Spleen (tissue), 11 donors: Measurements from ENCODE around the gene SIGLEC11. TPM values are rescaled to one million over a fixed set of nuclear protein-coding genes. Genes with fewer than 3 reads are reported as not detected.
A peak's percentile ranks its signal among the peaks of the same experiment; 100 is the strongest.

Experiments
- DNase-seq: peaks from one replicate; pipeline ENCODE4 v3.0.0-alpha.2; 2020
- H3K27ac ChIP-seq, 8 donors: fragments of 200-600 bp; sonication (generic) in 7 of 8; 1 replicate in 4 of 8; 2 replicates in 4 of 8; pipeline versions ENCODE4 v1.5.0 to v1.8.0; 2016 to 2021; ENCODE audit warnings: inconsistent platforms in 4 of 8, mild to moderate bottlenecking in 4 of 8, moderate library complexity in 1 of 8
- H3K27me3 ChIP-seq, 7 donors: fragments of 200-600 bp; sonication (generic) in 6 of 7; replicated peaks in 1 of 7; 1 replicate in 4 of 7; 2 replicates in 3 of 7; pipeline versions ENCODE4 v1.5.0 to v1.8.0; 2016 to 2021; ENCODE audit warnings: inconsistent platforms in 3 of 7, mild to moderate bottlenecking in 1 of 7
- H3K36me3 ChIP-seq, 6 donors: fragments of 200-600 bp; sonication (generic) in 5 of 6; 1 replicate in 4 of 6; 2 replicates in 2 of 6; pipeline versions ENCODE4 v1.5.0 to v1.8.0; 2016 to 2021; ENCODE audit warnings: inconsistent platforms in 2 of 6
- H3K4me1 ChIP-seq, 6 donors: fragments of 200-600 bp; sonication (generic) in 5 of 6; 1 replicate in 3 of 6; 2 replicates in 3 of 6; pipeline versions ENCODE4 v1.5.0 to v1.8.0; 2016 to 2021; ENCODE audit warnings: inconsistent platforms in 3 of 6
- H3K4me3 ChIP-seq, 8 donors: fragments of 200-600 bp; sonication (generic) in 7 of 8; 1 replicate in 4 of 8; 2 replicates in 4 of 8; pipeline versions ENCODE4 v1.5.0 to v1.8.0; 2016 to 2021; ENCODE audit warnings: inconsistent platforms in 4 of 8, mild to moderate bottlenecking in 4 of 8, moderate library complexity in 2 of 8
- H3K9me3 ChIP-seq, 8 donors: fragments of 200-600 bp; sonication (generic) in 7 of 8; 1 replicate in 4 of 8; 2 replicates in 4 of 8; pipeline versions ENCODE4 v1.5.0 to v1.8.0; 2016 to 2021; ENCODE audit warnings: inconsistent platforms in 4 of 8
- POLR2A ChIP-seq, 3 donors: fragments of 450-650 bp; IDR thresholded peaks; one replicate each; pipeline ENCODE4 v1.5.1; 2017; ENCODE audit warnings: antibody characterized with exemption in 3 of 3, mild to moderate bottlenecking in 1 of 3
- POLR2AphosphoS5 ChIP-seq, 3 donors: sonication (generic); formaldehyde crosslinking; IDR thresholded peaks; one replicate each; pipeline ENCODE4 v1.5.1; 2017; ENCODE audit warnings: antibody characterized with exemption in 3 of 3
- WGBS, 5 donors: extraction: QIAGEN DNeasy Blood & Tissue Kit in 3 of 5; methylation state at CpG; one replicate each; pipeline versions ENCODE4 v1.1.5 to v1.1.7; 2013 to 2018; 5-methylcytosine and 5-hydroxymethylcytosine counted together
- intact Hi-C: fragments of 100-400 bp; cut with DNase I; formaldehyde crosslinking; loops from one replicate; pipeline ENCODE4 v1.15.0; 2023; ENCODE audit warnings: low total_unique reads
- polyA plus RNA-seq, 3 donors: library from polyadenylated mRNA; stranded (reverse); fragments of 200-250 nt; gene quantifications; one replicate each; pipeline ENCODE4 v1.2.1, GENCODE V29; 2013
- total RNA-seq, 7 donors: library from RNA; depleted of rRNA in 3 of 7; stranded (reverse); fragments of >200 nt in 3 of 7; fragmentation: NEBNext Ultra II Directional in 4 of 7; extraction: Animal tissue kit (Norgen Biotek cat#: 25700) in 4 of 7; gene quantifications; one replicate each; pipeline versions ENCODE4 v1.1.0 to v1.2.1, GENCODE V29; 2016 to 2021
- TF ChIP-seq, protein P1 (sequence below), 11 experiments: fragments of 200-600 bp in 7 of 11; fragments of 450-650 bp in 4 of 11; sonication (generic) in 4 of 11; IDR thresholded peaks in 8 of 11; conservative IDR thresholded peaks in 3 of 11; 1 replicate in 7 of 11; 2 replicates in 4 of 11; pipeline versions ENCODE4 v1.4.0 to v1.8.0; 2016 to 2021; ENCODE audit warnings: antibody characterized with exemption in 11 of 11, inconsistent platforms in 4 of 11, mild to moderate bottlenecking in 1 of 11
- donor health status: healthy with polysubstance abuse.
- donor health status: DM: no; HTN: no; CAD: no; lungs with moderate emphysema.
- donor health status: DM: no; HTN: no; CAD: no.
- donor health status: Bipolar disorder and iron deficiency.
- donor health status: healthy.
- donor health status: DM: no; HTN: no; CAD: no.
- donor health status: DM: yes; HTN: yes; CAD: no.

SIGLEC11 gene
- total and polyA plus RNA-seq, 10 donors: 2.2 to 97.5 (median 40.1) TPM

DNA sequence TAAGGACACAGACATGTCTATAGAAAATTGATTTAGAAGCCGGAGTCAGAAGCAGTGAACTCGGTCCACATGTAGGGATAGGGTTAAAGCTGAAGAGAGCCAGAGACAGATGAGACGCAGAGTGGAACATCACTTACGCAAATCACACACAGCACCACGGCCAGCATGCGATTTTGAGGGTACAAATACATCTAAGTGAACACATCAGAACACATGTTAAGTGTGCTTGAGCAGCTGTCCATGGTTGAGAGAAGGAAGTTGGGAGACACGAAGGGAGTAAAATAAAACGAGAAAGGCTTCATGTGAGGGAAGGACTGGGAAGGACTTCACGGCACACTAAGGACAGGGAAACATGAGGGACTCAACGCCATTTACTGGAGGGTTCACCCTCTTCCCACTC, 25.4 kb upstream of the SIGLEC11 start:
- Histone ChIP-seq H3K4me1 (peaks cover 0 to 11% (median 2%) of the 10 kb centered on the region in 6 donors), H3K27me3 (no peaks in the 10 kb centered on the region), H3K9me3 (no peaks in the 10 kb centered on the region), H3K36me3 (peaks cover 0 to 96% (median 62%) of the 10 kb centered on the region in 6 donors), H3K27ac (no peak overlapping the region), H3K4me3 (no peak overlapping the region)
- 91 to 97% (median 94%) methylated on average over 10 of the region's 10 CpGs for WGBS, 5 donors
- DNase-seq: no peak
- intact Hi-C loops: no loop called here
- TF ChIP-seq, protein P1, sequence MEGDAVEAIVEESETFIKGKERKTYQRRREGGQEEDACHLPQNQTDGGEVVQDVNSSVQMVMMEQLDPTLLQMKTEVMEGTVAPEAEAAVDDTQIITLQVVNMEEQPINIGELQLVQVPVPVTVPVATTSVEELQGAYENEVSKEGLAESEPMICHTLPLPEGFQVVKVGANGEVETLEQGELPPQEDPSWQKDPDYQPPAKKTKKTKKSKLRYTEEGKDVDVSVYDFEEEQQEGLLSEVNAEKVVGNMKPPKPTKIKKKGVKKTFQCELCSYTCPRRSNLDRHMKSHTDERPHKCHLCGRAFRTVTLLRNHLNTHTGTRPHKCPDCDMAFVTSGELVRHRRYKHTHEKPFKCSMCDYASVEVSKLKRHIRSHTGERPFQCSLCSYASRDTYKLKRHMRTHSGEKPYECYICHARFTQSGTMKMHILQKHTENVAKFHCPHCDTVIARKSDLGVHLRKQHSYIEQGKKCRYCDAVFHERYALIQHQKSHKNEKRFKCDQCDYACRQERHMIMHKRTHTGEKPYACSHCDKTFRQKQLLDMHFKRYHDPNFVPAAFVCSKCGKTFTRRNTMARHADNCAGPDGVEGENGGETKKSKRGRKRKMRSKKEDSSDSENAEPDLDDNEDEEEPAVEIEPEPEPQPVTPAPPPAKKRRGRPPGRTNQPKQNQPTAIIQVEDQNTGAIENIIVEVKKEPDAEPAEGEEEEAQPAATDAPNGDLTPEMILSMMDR (IDR thresholded peaks at IDR 0.05 in 8 of 11, conservative IDR thresholded peaks at IDR 0.05 in 3 of 11): no peak
- TF ChIP-seq POLR2AphosphoS5 (IDR thresholded peaks at IDR 0.05): no peak
- no peak for TF ChIP-seq POLR2A (IDR thresholded peaks at IDR 0.05)

DNA sequence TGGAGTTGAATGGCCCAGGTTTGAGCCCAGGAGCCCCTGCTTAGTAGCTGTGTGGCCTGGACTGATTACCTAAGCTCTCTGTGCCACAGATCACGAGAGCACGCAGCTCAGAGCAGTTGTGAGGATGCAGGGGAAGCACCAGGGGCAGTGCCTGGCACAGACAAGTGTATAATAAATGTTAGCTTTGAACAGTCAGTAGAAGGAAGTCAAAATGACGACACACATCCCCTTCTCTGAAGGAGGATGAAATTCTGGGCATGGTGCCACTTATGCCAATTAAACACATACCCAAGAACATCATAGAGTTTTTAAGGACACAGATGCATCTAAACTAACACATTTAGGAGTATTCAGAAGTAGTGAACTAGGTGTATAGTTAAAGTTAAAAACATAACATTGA, 24.9 kb upstream of the SIGLEC11 start:
- intact Hi-C loops: no loop called here

DNA sequence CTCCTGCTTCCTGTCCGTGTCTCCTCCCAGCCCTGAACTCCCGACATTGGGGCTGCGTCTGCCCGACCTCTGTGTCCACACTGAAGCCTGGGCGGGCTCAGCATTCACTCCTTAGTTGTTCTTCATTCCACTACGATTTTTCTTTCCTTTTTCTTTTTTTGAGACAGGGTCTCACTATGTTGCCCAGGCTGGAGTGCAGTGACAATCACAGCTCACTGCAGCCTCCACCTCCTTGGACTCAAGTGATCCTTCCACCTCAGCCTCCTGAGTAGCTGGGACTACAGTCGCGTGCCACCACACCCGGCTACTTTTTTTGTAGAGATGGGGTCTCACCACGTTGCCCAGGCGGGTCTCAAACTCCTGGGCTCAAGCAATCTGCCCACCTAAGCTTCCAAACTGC, 23.5 kb upstream of the SIGLEC11 start:
- Histone ChIP-seq H3K27me3 (no peaks in the 10 kb centered on the region), H3K36me3 (peaks cover 0 to 96% (median 48%) of the 10 kb centered on the region in 6 donors), H3K27ac (no peak overlapping the region), H3K9me3 (no peaks in the 10 kb centered on the region), H3K4me3 (no peak overlapping the region), H3K4me1 (peaks cover 0 to 11% (median 2%) of the 10 kb centered on the region in 6 donors)
- TF ChIP-seq, protein P1 (IDR thresholded peaks at IDR 0.05 in 8 of 11, conservative IDR thresholded peaks at IDR 0.05 in 3 of 11): no peak
- no peak for TF ChIP-seq POLR2A (IDR thresholded peaks at IDR 0.05)
- no peak for TF ChIP-seq POLR2AphosphoS5 (IDR thresholded peaks at IDR 0.05)
- DNase-seq: no peak
- WGBS, 5 donors: 82 to 95% (median 91%) methylated on average over 11 of the region's 11 CpGs
- intact Hi-C loops: loop anchor here (5.0 kb wide), 1 partner anchor 47 kb away; no protein-coding TSS in a partner anchor

More for the DNA sequence above, 24.9 kb upstream of the SIGLEC11 start:
- WGBS, 5 donors: 32 to 68% (median 52%) methylated on average over 3 of the region's 3 CpGs
- H3K4me3 ChIP-seq: no peak overlapping the region
- DNase-seq: no peak
- no peaks in the 10 kb centered on the region for H3K27me3 ChIP-seq
- no peaks in the 10 kb centered on the region for H3K9me3 ChIP-seq
- H3K4me1 ChIP-seq: peaks cover 0 to 11% (median 2%) of the 10 kb centered on the region in 6 donors
- peaks cover 0 to 96% (median 61%) of the 10 kb centered on the region in 6 donors for H3K36me3 ChIP-seq
- TF ChIP-seq POLR2AphosphoS5 (IDR thresholded peaks at IDR 0.05): no peak
- H3K27ac ChIP-seq: no peak overlapping the region

DNA sequence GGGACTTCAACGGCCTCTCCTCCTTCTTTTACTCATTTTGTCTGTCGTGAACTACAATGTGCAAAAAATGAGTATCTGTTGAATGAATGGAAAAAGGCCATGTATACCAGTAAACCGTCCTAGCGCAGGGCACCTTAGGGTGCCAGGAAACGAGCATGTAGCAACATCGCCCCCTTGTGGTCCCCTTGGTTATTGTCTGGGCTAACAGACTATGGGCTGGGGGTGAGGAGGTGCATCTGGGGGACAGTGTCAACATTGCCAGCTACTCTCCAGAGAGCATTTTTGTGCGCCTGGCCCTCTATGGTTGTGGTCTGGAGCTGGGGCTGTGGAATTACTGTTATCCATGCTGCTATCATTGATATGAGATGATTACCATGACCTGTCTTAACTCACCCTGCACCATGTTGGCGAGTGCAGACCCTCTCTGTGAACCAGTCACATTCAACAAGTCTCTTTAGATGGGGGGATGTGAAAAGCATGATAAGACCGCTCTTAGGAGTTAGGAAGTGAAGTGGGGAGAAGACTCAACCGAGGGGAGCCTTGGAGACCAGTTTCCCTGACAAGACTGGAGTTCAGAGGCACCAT, 22.8 kb upstream of the SIGLEC11 start:
- H3K36me3 ChIP-seq: peaks cover 0 to 96% (median 46%) of the 10 kb centered on the region in 6 donors
- H3K4me3 ChIP-seq: no peak overlapping the region
- H3K27me3 ChIP-seq: no peaks in the 10 kb centered on the region
- peaks cover 0 to 11% (median 2%) of the 10 kb centered on the region in 6 donors for H3K4me1 ChIP-seq
- WGBS, 5 donors: 43 to 62% (median 44%) methylated on average over 10 of the region's 10 CpGs
- H3K9me3 ChIP-seq: no peaks in the 10 kb centered on the region
- TF ChIP-seq POLR2AphosphoS5 (IDR thresholded peaks at IDR 0.05) (peak in 1 of 3 donors; percentile 59), POLR2A (IDR thresholded peaks at IDR 0.05) (no peak)
- TF ChIP-seq, protein P1 (IDR thresholded peaks at IDR 0.05 in 8 of 11, conservative IDR thresholded peaks at IDR 0.05 in 3 of 11): peak; percentile 75 to 91 (median 87)
- peak; percentile 87 for DNase-seq
- intact Hi-C loops: loop anchor here (5.0 kb wide), 1 partner anchor 46 kb away; no protein-coding TSS in a partner anchor
- no peak overlapping the region for H3K27ac ChIP-seq
